ENCODE data around the gene SRGAP1. TPM values are rescaled to one million over a fixed set of nuclear protein-coding genes. Genes with fewer than 3 reads are reported as not detected.

Gene SRGAP1
- total and polyA plus RNA-seq, 2 of the 8 experiments (the other 6 are each of a cell fraction or from before 2014, with no cell fraction given), result 3.2 to 7.3 TPM

- ChIA-PET CTCF (ENCODE audit: partially characterized antibody) (interaction anchor here (0.7 kb wide), 2 partner anchors 69 to 358 kb away, joined by 3 to 5 read pairs; no protein-coding TSS in a partner anchor), POLR2A (ENCODE audit: partially characterized antibody) (no interaction called here)
- no peak for FAIRE-seq
- H3K9ac ChIP-seq (replicated peaks in 1 of 4; ENCODE audit: extremely low read depth in 1 of 4, low read depth in 3 of 4, low read length in 3 of 4), result no peak overlapping the region
- no peaks in the 10 kb centered on the region for H3K79me1 ChIP-seq (ENCODE audit: low read depth, low read length)
- H4K5ac ChIP-seq (ENCODE audit: insufficient read length, low read depth, low read length), result no peak overlapping the region
- H2BK15ac ChIP-seq (ENCODE audit: low read length), result no peak overlapping the region
- H3K4me3 ChIP-seq (ENCODE audit: extremely low read depth in 1 of 4, insufficient read depth in 2 of 4, low read depth in 3 of 4, low read length in 4 of 4), result no peak overlapping the region
- no peak overlapping the region for H2BK5ac ChIP-seq (ENCODE audit: low read depth, low read length)
- H2BK20ac ChIP-seq (ENCODE audit: low read length), result no peak overlapping the region
- H4K20me1 ChIP-seq (replicated peaks in 1 of 2; ENCODE audit: control insufficient read depth in 1 of 2, insufficient read depth in 2 of 2, low read length in 2 of 2), result no peaks in the 10 kb centered on the region
- no peak overlapping the region for H4K8ac ChIP-seq (ENCODE audit: extremely low read depth, insufficient read depth, low read length)
- no peak overlapping the region for H2BK12ac ChIP-seq (ENCODE audit: low read depth, low read length)
- H3K56ac ChIP-seq (replicated peaks; ENCODE audit: insufficient read length, low read depth, low read length), result no peak overlapping the region
- no peaks in the 10 kb centered on the region for H3K79me2 ChIP-seq (ENCODE audit: control insufficient read depth in 1 of 2, insufficient read depth in 2 of 2, low read length in 2 of 2)
- no peak overlapping the region for H3K4me2 ChIP-seq (ENCODE audit: insufficient read depth in 1 of 2, low read depth in 2 of 2, low read length in 2 of 2)
- H3K9me3 ChIP-seq (ENCODE audit: insufficient read depth in 2 of 2, low read depth in 1 of 2, low read length in 1 of 2), result no peaks in the 10 kb centered on the region
- DNase-seq (ENCODE audit: low read depth in 1 of 2, low spot score in 2 of 2), result no peak
- no peaks in the 10 kb centered on the region for H3K36me3 ChIP-seq (ENCODE audit: control insufficient read depth in 2 of 4, insufficient read depth in 4 of 4, low read length in 3 of 4)
- no peak overlapping the region for H3K18ac ChIP-seq (ENCODE audit: extremely low read depth, low read length)
- 63% methylated on average over 7 of the region's 7 CpGs; no CpG with 5 or more reads in 1 of the 2 experiments for WGBS, 2 experiments (ENCODE audit: extremely low coverage in 1 of 2, insufficient coverage in 1 of 2, insufficient read length in 1 of 2, insufficient replicate concordance in 2 of 2, low coverage in 1 of 2, low lambda C conversion rate in 2 of 2, missing lambda C conversion rate in 1 of 2)
- no peak overlapping the region for H3K23ac ChIP-seq (ENCODE audit: insufficient read length)
- H2AFZ ChIP-seq (ENCODE audit: low read length), result no peak overlapping the region
- H3K14ac ChIP-seq (ENCODE audit: insufficient read length), result no peak overlapping the region
- H2BK120ac ChIP-seq (replicated peaks; ENCODE audit: low read depth, low read length), result no peak overlapping the region
- H3K27ac ChIP-seq (ENCODE audit: low read depth, low read length), result no peak overlapping the region
- H3K23me2 ChIP-seq (ENCODE audit: low read depth, low read length), result no peaks in the 10 kb centered on the region
- no peaks in the 10 kb centered on the region for H3K4me1 ChIP-seq (replicated peaks in 1 of 4; ENCODE audit: control insufficient read depth in 3 of 4, insufficient read depth in 4 of 4, low read length in 3 of 4)
- no peaks in the 10 kb centered on the region for H3K27me3 ChIP-seq (replicated peaks in 1 of 4; ENCODE audit: control insufficient read depth in 3 of 4, extremely low read depth in 1 of 4, insufficient read depth in 3 of 4, low read length in 3 of 4)
- H4K91ac ChIP-seq (replicated peaks; ENCODE audit: insufficient read length, low read length), result no peak overlapping the region
- H3K4ac ChIP-seq (replicated peaks; ENCODE audit: insufficient read length, low read depth, low read length), result no peak overlapping the region
- TF ChIP-seq SIX5 (IDR thresholded peaks at IDR 0.05; ENCODE audit: low read depth, low read length), result no peak
- no peak for TF ChIP-seq BCL11A (IDR thresholded peaks at IDR 0.05; ENCODE audit: low read depth in 2 of 2, low read length in 2 of 2)
- no peak for TF ChIP-seq ATF2 (IDR thresholded peaks at IDR 0.05; ENCODE audit: low read length)
- no peak overlapping the region for H2AK5ac ChIP-seq (ENCODE audit: low read depth, low read length)
Measured at GRCh38 chr12:64203775-64204174, 359.3 kb downstream of the SRGAP1 start.
